SK-N-SH (cell line): ENCODE results near the gene PPP2R5C. TPM values are rescaled to one million over a fixed set of nuclear protein-coding genes. Genes with fewer than 3 reads are reported as not detected.

Experiments used
- CTCF ChIA-PET: fragments of 300-600, 350-600 bp; formaldehyde crosslinking; extraction: SDS; loops from one replicate; lab custom pipeline; 2021; lab: Yijun Ruan, JAX
- POLR2A ChIA-PET: fragments of 350-600 bp; sonication (Branson Sonifier 250); formaldehyde crosslinking; extraction: SDS; loops from one replicate; lab custom pipeline; 2020; ENCODE audit warnings: antibody characterized with exemption, inconsistent platforms; lab: Yijun Ruan, JAX
- DNase-seq: peaks from one replicate; pipeline ENCODE4 v3.0.0; 2012
- H2AFZ ChIP-seq: fragments of 200-600 bp; sonication (generic); 2 replicates; pipeline ENCODE4 v1.8.1; 2016; ENCODE audit warnings: antibody characterized with exemption, mild to moderate bottlenecking, low read depth
- H3F3A ChIP-seq: fragments of 200-600 bp; sonication (generic); replicated peaks from 2 replicates; pipeline ENCODE3; 2016; ENCODE audit warnings: antibody characterized with exemption, mild to moderate bottlenecking; ENCODE audit not compliant: insufficient read depth
- H3K27ac ChIP-seq, 2 experiments: fragments of 200-500 bp in 1 of 2; fragments of 200-600 bp in 1 of 2; sonication (Bioruptor generic) in 1 of 2; sonication (generic), shearing (Covaris generic) in 1 of 2; 2 replicates each; pipeline versions ENCODE4 v1.5.1 to v1.6.1; 2014 to 2016; ENCODE audit warnings: low read depth in 2 of 2, inconsistent platforms in 1 of 2, low read length in 1 of 2, mild to moderate bottlenecking in 1 of 2, mixed read lengths in 1 of 2
- H3K27me3 ChIP-seq: fragments of 200-600 bp; sonication (generic), shearing (Covaris generic); 2 replicates; pipeline ENCODE4 v1.6.1; 2016; ENCODE audit warnings: mixed run types; ENCODE audit not compliant: insufficient read depth
- H3K36me3 ChIP-seq, 2 experiments: fragments of 200-500 bp in 1 of 2; fragments of 200-600 bp in 1 of 2; sonication (Bioruptor generic) in 1 of 2; sonication (generic) in 1 of 2; replicated peaks in 1 of 2; 2 replicates each; pipeline versions ENCODE3 to v1.5.1; 2014 to 2016; ENCODE audit warnings: low read length in 1 of 2, mild to moderate bottlenecking in 1 of 2; ENCODE audit not compliant: insufficient read depth in 2 of 2, control insufficient read depth in 1 of 2
- H3K4me1 ChIP-seq, 2 experiments: fragments of 200-500 bp in 1 of 2; fragments of 200-600 bp in 1 of 2; sonication (Bioruptor generic) in 1 of 2; sonication (generic), shearing (Covaris generic) in 1 of 2; 2 replicates each; pipeline versions ENCODE4 v1.5.1 to v1.6.1; 2014 to 2016; ENCODE audit warnings: low read depth in 1 of 2, low read length in 1 of 2, mixed run types in 1 of 2; ENCODE audit not compliant: insufficient read depth in 2 of 2, control insufficient read depth in 1 of 2
- H3K4me2 ChIP-seq: fragments of 200-600 bp; sonication (generic), shearing (Covaris generic); 2 replicates; pipeline ENCODE4 v1.6.1; 2017; ENCODE audit warnings: mixed run types
- H3K4me3 ChIP-seq, 2 experiments: fragments of 200-500 bp in 1 of 2; fragments of 200-600 bp in 1 of 2; sonication (Bioruptor generic) in 1 of 2; sonication (generic), shearing (Covaris generic) in 1 of 2; 2 replicates each; pipeline versions ENCODE4 v1.5.1 to v1.8.1; 2014 to 2016; ENCODE audit warnings: low read depth in 2 of 2, inconsistent platforms in 1 of 2, low read length in 1 of 2, mild to moderate bottlenecking in 1 of 2, mixed read lengths in 1 of 2, moderate library complexity in 1 of 2
- H3K79me2 ChIP-seq: fragments of 200-600 bp; sonication (generic); 2 replicates; pipeline ENCODE4 v1.8.1; 2017; ENCODE audit warnings: mild to moderate bottlenecking; ENCODE audit not compliant: insufficient read depth
- H3K9ac ChIP-seq: fragments of 200-600 bp; sonication (generic); 2 replicates; pipeline ENCODE4 v1.6.1; 2017; ENCODE audit warnings: mixed run types
- H3K9me2 ChIP-seq: fragments of 200-600 bp; sonication (generic); 2 replicates; pipeline ENCODE4 v1.6.1; 2017; ENCODE audit warnings: mixed run types
- H3K9me3 ChIP-seq: fragments of 200-600 bp; sonication (generic); 2 replicates; pipeline ENCODE4 v1.6.1; 2017; ENCODE audit warnings: mixed run types, mild to moderate bottlenecking, moderate library complexity
- H4K20me1 ChIP-seq: fragments of 200-600 bp; sonication (generic); 2 replicates; pipeline ENCODE4 v1.6.1; 2017; ENCODE audit warnings: mild to moderate bottlenecking, mixed run types; ENCODE audit not compliant: insufficient read depth
- CHD2 ChIP-seq: fragments of 150-350 bp; IDR thresholded peaks from 2 replicates; pipeline ENCODE4 v1.6.1; 2018; ENCODE audit warnings: low read length; ENCODE audit not compliant: partially characterized antibody
- ELF1 ChIP-seq: IDR thresholded peaks from 2 replicates; pipeline ENCODE4 v1.4.0; 2012
- EP300 ChIP-seq, 2 experiments: IDR thresholded peaks; 2 replicates each; pipeline versions ENCODE4 v1.4.0 to v1.6.1; 2012; ENCODE audit warnings: borderline replicate concordance in 1 of 2, low read depth in 1 of 2, low read length in 1 of 2
- FOXJ3 ChIP-seq: sonication (generic); formaldehyde crosslinking; IDR thresholded peaks from 2 replicates; pipeline ENCODE4 v1.5.1; 2020; ENCODE audit warnings: mild to moderate bottlenecking, missing genetic modification reagents
- JUND ChIP-seq: IDR thresholded peaks from 2 replicates; pipeline ENCODE4 v1.4.0; 2012
- MXI1 ChIP-seq: IDR thresholded peaks from 2 replicates; pipeline ENCODE4 v1.6.1; 2012; ENCODE audit warnings: mild to moderate bottlenecking, low read depth, low read length, improper control_type of control experiment
- NRF1 ChIP-seq: IDR thresholded peaks from 2 replicates; pipeline ENCODE4 v1.6.1; 2012; ENCODE audit warnings: low read depth, mild to moderate bottlenecking, low read length
- POLR2AphosphoS5 ChIP-seq: IDR thresholded peaks from 2 replicates; pipeline ENCODE4 v1.6.1; 2012; ENCODE audit warnings: low read depth, low read length
- RAD21 ChIP-seq: IDR thresholded peaks from 2 replicates; pipeline ENCODE4 v1.6.1; 2012; ENCODE audit warnings: mild to moderate bottlenecking, low read length
- RFX5 ChIP-seq: IDR thresholded peaks from 2 replicates; pipeline ENCODE4 v1.6.1; 2012; ENCODE audit warnings: mild to moderate bottlenecking, improper control_type of control experiment, low read length
- SIN3A ChIP-seq: IDR thresholded peaks from 2 replicates; pipeline ENCODE4 v1.6.1; 2012; ENCODE audit warnings: low read depth, mild to moderate bottlenecking, low read length, moderate library complexity, borderline replicate concordance
- TCF12 ChIP-seq: IDR thresholded peaks from 2 replicates; pipeline ENCODE4 v1.4.0; 2012
- WGBS: methylation state at CpG from one replicate; pipeline ENCODE4 v1.1.6; 2017; ENCODE audit warnings: low lambda C conversion rate; 5-methylcytosine and 5-hydroxymethylcytosine counted together
- polyA plus RNA-seq, 3 experiments: library from polyadenylated mRNA; depleted of rRNA; stranded (reverse); fragments of >200 nt; gene quantifications; 2 replicates each; pipeline ENCODE4 v1.2.3, GENCODE V29; 2012
- TF ChIP-seq, protein P1 (sequence below): fragments of 150-350 bp; IDR thresholded peaks from 2 replicates; pipeline ENCODE4 v1.6.1; 2017; ENCODE audit warnings: antibody characterized with exemption, low read length, low read depth, borderline replicate concordance
- TF ChIP-seq, protein P2 (sequence below): IDR thresholded peaks from 2 replicates; pipeline ENCODE4 v1.6.1; 2012; ENCODE audit warnings: mild to moderate bottlenecking, low read depth, low read length, moderate library complexity
- TF ChIP-seq, protein P3 (sequence below): fragments of 150-350 bp; IDR thresholded peaks from 2 replicates; pipeline ENCODE4 v1.6.1; 2016; ENCODE audit warnings: mild to moderate bottlenecking, low read depth, low read length
- TF ChIP-seq, protein P4 (sequence below): IDR thresholded peaks from 2 replicates; pipeline ENCODE4; 2012
- TF ChIP-seq, protein P5 (sequence below): IDR thresholded peaks from 2 replicates; pipeline ENCODE4 v1.4.0; 2012; ENCODE audit warnings: low read depth, borderline replicate concordance
- TF ChIP-seq, protein P6 (sequence below): IDR thresholded peaks from 2 replicates; pipeline ENCODE4 v1.4.0; 2012; ENCODE audit warnings: low read depth

PPP2R5C gene
- polyA plus RNA-seq, 1 of the 3 experiments (the other 2 are of a cell fraction), result 43.7 TPM

DNA sequence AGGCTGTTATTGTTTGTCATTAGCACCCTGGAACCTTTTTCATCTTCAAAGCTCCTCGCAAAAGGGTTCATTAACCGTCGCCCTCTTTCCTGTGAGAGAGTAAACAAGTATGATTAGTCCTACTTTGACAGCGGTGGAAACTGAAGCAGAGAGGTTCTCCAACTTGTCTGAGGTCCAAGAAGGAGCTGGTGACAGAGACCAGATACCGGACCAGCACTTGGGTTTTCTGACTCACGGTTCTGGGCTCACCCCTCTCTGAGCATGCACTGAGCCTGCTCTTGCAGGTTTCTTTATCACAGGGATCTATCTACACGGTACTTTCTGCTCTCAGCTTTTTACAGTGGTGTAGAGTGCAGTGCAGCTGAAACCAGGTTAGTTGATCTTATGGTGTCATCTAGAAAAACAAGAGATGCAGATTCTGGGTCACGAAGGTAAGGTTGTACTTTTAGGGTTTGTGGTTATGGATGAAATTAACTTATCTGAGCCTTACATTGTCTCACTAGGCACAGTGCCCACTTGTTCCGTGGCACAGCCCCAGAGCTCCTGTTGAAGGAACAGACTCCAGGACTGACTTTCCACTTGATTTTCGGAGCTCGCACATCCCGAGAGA lies 62.1 kb downstream of the PPP2R5C start:
- H2AFZ ChIP-seq, result no peak overlapping the region
- no peak overlapping the region for H3K9ac ChIP-seq
- no peak for DNase-seq
- no peaks in the 10 kb centered on the region for H3K9me2 ChIP-seq
- H3K36me3 ChIP-seq, result peaks cover 27% of the 10 kb centered on the region in 2 experiments
- peaks cover 0 to 21% of the 10 kb centered on the region in 2 experiments; a peak in 2 of 4 replicates for H3K4me1 ChIP-seq
- H3K4me2 ChIP-seq, result no peak overlapping the region
- POLR2A ChIA-PET, result no interaction called here
- CTCF ChIA-PET, result interaction anchor here (0.8 to 1.6 kb wide), 3 partner anchors 13 to 53 kb away, joined by 3 to 6 read pairs (median 3); no protein-coding TSS in a partner anchor
- TF ChIP-seq, protein P1, sequence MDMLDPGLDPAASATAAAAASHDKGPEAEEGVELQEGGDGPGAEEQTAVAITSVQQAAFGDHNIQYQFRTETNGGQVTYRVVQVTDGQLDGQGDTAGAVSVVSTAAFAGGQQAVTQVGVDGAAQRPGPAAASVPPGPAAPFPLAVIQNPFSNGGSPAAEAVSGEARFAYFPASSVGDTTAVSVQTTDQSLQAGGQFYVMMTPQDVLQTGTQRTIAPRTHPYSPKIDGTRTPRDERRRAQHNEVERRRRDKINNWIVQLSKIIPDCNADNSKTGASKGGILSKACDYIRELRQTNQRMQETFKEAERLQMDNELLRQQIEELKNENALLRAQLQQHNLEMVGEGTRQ, result no peak
- TF ChIP-seq, protein P2, sequence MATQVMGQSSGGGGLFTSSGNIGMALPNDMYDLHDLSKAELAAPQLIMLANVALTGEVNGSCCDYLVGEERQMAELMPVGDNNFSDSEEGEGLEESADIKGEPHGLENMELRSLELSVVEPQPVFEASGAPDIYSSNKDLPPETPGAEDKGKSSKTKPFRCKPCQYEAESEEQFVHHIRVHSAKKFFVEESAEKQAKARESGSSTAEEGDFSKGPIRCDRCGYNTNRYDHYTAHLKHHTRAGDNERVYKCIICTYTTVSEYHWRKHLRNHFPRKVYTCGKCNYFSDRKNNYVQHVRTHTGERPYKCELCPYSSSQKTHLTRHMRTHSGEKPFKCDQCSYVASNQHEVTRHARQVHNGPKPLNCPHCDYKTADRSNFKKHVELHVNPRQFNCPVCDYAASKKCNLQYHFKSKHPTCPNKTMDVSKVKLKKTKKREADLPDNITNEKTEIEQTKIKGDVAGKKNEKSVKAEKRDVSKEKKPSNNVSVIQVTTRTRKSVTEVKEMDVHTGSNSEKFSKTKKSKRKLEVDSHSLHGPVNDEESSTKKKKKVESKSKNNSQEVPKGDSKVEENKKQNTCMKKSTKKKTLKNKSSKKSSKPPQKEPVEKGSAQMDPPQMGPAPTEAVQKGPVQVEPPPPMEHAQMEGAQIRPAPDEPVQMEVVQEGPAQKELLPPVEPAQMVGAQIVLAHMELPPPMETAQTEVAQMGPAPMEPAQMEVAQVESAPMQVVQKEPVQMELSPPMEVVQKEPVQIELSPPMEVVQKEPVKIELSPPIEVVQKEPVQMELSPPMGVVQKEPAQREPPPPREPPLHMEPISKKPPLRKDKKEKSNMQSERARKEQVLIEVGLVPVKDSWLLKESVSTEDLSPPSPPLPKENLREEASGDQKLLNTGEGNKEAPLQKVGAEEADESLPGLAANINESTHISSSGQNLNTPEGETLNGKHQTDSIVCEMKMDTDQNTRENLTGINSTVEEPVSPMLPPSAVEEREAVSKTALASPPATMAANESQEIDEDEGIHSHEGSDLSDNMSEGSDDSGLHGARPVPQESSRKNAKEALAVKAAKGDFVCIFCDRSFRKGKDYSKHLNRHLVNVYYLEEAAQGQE, result no peak
- no peak for TF ChIP-seq RAD21
- TF ChIP-seq, protein P3, sequence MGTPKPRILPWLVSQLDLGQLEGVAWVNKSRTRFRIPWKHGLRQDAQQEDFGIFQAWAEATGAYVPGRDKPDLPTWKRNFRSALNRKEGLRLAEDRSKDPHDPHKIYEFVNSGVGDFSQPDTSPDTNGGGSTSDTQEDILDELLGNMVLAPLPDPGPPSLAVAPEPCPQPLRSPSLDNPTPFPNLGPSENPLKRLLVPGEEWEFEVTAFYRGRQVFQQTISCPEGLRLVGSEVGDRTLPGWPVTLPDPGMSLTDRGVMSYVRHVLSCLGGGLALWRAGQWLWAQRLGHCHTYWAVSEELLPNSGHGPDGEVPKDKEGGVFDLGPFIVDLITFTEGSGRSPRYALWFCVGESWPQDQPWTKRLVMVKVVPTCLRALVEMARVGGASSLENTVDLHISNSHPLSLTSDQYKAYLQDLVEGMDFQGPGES, result no peak
- TF ChIP-seq NRF1, result no peak
- TF ChIP-seq RFX5, result no peak
- TF ChIP-seq, protein P4, sequence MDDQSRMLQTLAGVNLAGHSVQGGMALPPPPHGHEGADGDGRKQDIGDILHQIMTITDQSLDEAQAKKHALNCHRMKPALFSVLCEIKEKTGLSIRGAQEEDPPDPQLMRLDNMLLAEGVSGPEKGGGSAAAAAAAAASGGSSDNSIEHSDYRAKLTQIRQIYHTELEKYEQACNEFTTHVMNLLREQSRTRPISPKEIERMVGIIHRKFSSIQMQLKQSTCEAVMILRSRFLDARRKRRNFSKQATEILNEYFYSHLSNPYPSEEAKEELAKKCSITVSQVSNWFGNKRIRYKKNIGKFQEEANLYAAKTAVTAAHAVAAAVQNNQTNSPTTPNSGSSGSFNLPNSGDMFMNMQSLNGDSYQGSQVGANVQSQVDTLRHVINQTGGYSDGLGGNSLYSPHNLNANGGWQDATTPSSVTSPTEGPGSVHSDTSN, result no peak
- TF ChIP-seq JUND, result no peak
- TF ChIP-seq FOXJ3 (CRISPR knock-in tag), result no peak
- no peak for TF ChIP-seq ELF1
- no peak for TF ChIP-seq CHD2
- TF ChIP-seq EP300 (IDR thresholded peaks at IDR 0.05; ENCODE audit: borderline replicate concordance in 1 of 2, low read depth in 1 of 2, low read length in 1 of 2), result no peak
- no peak for TF ChIP-seq TCF12
- no peak for TF ChIP-seq MXI1
- TF ChIP-seq, protein P5, sequence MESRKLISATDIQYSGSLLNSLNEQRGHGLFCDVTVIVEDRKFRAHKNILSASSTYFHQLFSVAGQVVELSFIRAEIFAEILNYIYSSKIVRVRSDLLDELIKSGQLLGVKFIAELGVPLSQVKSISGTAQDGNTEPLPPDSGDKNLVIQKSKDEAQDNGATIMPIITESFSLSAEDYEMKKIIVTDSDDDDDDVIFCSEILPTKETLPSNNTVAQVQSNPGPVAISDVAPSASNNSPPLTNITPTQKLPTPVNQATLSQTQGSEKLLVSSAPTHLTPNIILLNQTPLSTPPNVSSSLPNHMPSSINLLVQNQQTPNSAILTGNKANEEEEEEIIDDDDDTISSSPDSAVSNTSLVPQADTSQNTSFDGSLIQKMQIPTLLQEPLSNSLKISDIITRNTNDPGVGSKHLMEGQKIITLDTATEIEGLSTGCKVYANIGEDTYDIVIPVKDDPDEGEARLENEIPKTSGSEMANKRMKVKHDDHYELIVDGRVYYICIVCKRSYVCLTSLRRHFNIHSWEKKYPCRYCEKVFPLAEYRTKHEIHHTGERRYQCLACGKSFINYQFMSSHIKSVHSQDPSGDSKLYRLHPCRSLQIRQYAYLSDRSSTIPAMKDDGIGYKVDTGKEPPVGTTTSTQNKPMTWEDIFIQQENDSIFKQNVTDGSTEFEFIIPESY, result no peak
- TF ChIP-seq POLR2AphosphoS5, result no peak
- TF ChIP-seq, protein P6, sequence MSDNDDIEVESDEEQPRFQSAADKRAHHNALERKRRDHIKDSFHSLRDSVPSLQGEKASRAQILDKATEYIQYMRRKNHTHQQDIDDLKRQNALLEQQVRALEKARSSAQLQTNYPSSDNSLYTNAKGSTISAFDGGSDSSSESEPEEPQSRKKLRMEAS, result no peak
- TF ChIP-seq SIN3A, result no peak
- WGBS, result 86% methylated on average over 12 of the region's 12 CpGs
- peaks cover 97% of the 10 kb centered on the region for H3K79me2 ChIP-seq
- no peaks in the 10 kb centered on the region for H3K9me3 ChIP-seq
- no peaks in the 10 kb centered on the region for H3K27me3 ChIP-seq
- H3K4me3 ChIP-seq, result no peak overlapping the region
- no peaks in the 10 kb centered on the region for H3F3A ChIP-seq
- H4K20me1 ChIP-seq, result peaks cover 43% of the 10 kb centered on the region
- H3K27ac ChIP-seq, result peak overlapping the region in 1 of 2 experiments; percentile 55; a peak in 1 of 4 replicates
